OCI-LY3 (cell line): ENCODE data around the gene MAPK8IP2.

Experiments used
- H2AFZ ChIP-seq: fragments of 200-600, 300-600 bp; shearing (Covaris generic); 2 replicates; pipeline ENCODE4 v1.6.0; 2014; ENCODE audit warnings: antibody characterized with exemption, low read depth, low read length
- H3K27ac ChIP-seq: fragments of 200-600, 300-600 bp; sonication (generic); 2 replicates; pipeline ENCODE4 v1.5.1; 2014; ENCODE audit warnings: mild to moderate bottlenecking, low read length, moderate library complexity, mixed read lengths
- H3K27me3 ChIP-seq: fragments of 200-600, 300-600 bp; sonication (generic); 2 replicates; pipeline ENCODE4 v1.6.1; 2014; ENCODE audit warnings: low read depth, low read length, mixed read lengths
- H3K36me3 ChIP-seq: fragments of 200-600, 300-600 bp; sonication (generic); replicated peaks from 2 replicates; pipeline ENCODE3; 2014; ENCODE audit warnings: low read depth, low read length, mixed read lengths
- H3K4me1 ChIP-seq: fragments of 300-600, 200-600 bp; sonication (generic); 2 replicates; pipeline ENCODE4 v1.6.1; 2014; ENCODE audit warnings: low read length, mixed read lengths
- H3K4me2 ChIP-seq: fragments of 200-600, 300-600 bp; sonication (generic); 2 replicates; pipeline ENCODE4 v1.6.1; 2014; ENCODE audit warnings: low read length, mixed read lengths
- H3K4me3 ChIP-seq: fragments of 300-600, 200-600 bp; sonication (generic); 2 replicates; pipeline ENCODE4 v1.5.1; 2014; ENCODE audit warnings: antibody characterized with exemption, mild to moderate bottlenecking, low read length, moderate library complexity
- H3K79me2 ChIP-seq: fragments of 300-600, 200-600 bp; shearing (Covaris generic); 2 replicates; pipeline ENCODE4 v1.6.1; 2014; ENCODE audit warnings: mild to moderate bottlenecking, low read length, mixed read lengths
- H3K9ac ChIP-seq: fragments of 300-600, 200-600 bp; shearing (Covaris generic); 2 replicates; pipeline ENCODE4 v1.6.0; 2014; ENCODE audit warnings: mild to moderate bottlenecking, low read length, moderate library complexity
- H3K9me3 ChIP-seq: fragments of 200-600, 300-600 bp; shearing (Covaris generic); 2 replicates; pipeline ENCODE4 v1.6.1; 2014; ENCODE audit warnings: low read length, mixed read lengths; ENCODE audit not compliant: insufficient read depth
- H4K20me1 ChIP-seq: fragments of 200-600, 300-600 bp; sonication (generic); 2 replicates; pipeline ENCODE4 v1.6.1; 2016; ENCODE audit warnings: low read length, mixed read lengths; ENCODE audit not compliant: insufficient read depth
- EZH2phosphoT487 ChIP-seq: fragments of 200-600 bp; shearing (Covaris generic); IDR thresholded peaks from 2 replicates; pipeline ENCODE4 v1.6.1; 2018; ENCODE audit warnings: antibody characterized with exemption, mixed run types, low read depth
- TF ChIP-seq, protein P1 (sequence below): fragments of 200-600, 300-600 bp; sonication (generic); IDR thresholded peaks from 2 replicates; pipeline ENCODE4 v1.5.1; 2014; ENCODE audit warnings: antibody characterized with exemption, low read length, low read depth

MAPK8IP2 gene

DNA sequence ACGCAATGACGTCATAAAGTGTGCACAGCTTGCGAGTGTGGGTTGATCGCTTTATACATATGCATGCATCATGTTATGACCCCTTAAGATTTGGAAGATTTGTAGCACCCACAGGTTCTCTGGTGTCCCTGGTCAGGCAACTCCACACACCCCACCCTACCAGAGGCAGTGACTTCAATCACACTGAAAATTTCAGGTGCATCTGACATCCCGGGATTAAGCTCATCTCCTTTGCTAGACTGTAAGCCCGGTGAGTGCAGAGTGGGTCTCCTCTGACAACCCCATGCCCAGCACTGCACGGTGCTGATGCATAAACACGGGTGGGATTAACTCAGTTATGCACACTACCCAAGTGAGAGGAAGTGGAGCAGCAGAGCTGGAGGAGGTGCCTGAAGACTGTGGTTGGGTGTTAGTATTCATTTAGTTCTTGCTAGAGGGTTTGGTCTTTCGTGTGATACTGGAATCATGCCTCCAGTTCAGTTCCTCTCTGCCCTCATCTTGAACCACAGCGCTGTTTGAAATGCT lies 20.8 kb downstream of the MAPK8IP2 start:
- peak overlapping the region; percentile 100 for H3K4me2 ChIP-seq
- peak overlapping the region; percentile 88 for H3K9ac ChIP-seq
- peaks cover 23% of the 10 kb centered on the region for H3K4me1 ChIP-seq
- H3K9me3 ChIP-seq = no peaks in the 10 kb centered on the region
- H3K27me3 ChIP-seq = no peaks in the 10 kb centered on the region
- H3K36me3 ChIP-seq = no peaks in the 10 kb centered on the region
- no peaks in the 10 kb centered on the region for H3K79me2 ChIP-seq
- peak overlapping the region; percentile 92 for H3K27ac ChIP-seq
- H3K4me3 ChIP-seq = peak overlapping the region; percentile 78
- no peak for TF ChIP-seq EZH2phosphoT487
- TF ChIP-seq, protein P1, sequence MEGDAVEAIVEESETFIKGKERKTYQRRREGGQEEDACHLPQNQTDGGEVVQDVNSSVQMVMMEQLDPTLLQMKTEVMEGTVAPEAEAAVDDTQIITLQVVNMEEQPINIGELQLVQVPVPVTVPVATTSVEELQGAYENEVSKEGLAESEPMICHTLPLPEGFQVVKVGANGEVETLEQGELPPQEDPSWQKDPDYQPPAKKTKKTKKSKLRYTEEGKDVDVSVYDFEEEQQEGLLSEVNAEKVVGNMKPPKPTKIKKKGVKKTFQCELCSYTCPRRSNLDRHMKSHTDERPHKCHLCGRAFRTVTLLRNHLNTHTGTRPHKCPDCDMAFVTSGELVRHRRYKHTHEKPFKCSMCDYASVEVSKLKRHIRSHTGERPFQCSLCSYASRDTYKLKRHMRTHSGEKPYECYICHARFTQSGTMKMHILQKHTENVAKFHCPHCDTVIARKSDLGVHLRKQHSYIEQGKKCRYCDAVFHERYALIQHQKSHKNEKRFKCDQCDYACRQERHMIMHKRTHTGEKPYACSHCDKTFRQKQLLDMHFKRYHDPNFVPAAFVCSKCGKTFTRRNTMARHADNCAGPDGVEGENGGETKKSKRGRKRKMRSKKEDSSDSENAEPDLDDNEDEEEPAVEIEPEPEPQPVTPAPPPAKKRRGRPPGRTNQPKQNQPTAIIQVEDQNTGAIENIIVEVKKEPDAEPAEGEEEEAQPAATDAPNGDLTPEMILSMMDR = no peak
- H2AFZ ChIP-seq = peak overlapping the region; percentile 87; the same call in 1 of the 2 replicates
- no peaks in the 10 kb centered on the region for H4K20me1 ChIP-seq

DNA sequence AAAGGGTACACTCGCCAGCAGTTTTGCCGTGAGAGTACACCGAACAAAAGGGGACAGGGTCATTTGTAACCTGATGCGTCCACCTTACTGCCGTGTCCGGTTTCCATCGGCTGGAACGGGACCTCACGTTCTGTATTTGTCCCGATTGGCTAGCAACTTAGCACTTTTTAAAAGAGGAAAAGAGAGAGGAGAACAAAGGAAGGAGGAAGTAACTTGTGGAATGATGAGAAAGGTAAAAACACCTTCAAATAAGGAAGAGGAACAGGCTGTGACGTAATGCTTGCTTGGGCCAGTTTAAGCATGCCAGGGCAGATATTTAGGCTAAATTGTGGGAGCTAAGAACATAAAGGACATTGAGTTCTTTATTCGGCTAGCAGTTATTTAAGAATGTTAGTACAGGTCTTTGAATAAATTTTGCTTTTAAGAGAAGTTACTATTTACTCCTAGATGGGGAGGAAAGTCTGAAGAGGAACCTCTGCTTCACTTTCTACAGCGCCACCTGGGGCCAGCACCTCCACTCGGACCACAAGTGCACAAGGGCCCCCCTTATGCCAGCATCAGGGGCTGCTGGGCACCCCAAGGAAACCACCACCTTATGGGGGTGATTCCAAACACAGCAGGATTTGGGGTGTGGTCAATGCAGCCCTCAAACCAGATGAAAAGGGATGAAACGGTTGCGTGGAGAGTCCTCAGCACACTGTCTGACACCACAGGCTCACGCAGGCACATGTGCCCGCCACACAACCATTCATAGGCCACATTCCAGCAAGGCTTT lies 21.5 kb downstream of the MAPK8IP2 start:
- H3K79me2 ChIP-seq = no peaks in the 10 kb centered on the region
- H2AFZ ChIP-seq = peak overlapping the region; percentile 87; the same call in 1 of the 2 replicates
- no peaks in the 10 kb centered on the region for H3K27me3 ChIP-seq
- H3K9ac ChIP-seq = peak overlapping the region; percentile 88
- H3K4me3 ChIP-seq = peak overlapping the region; percentile 78
- TF ChIP-seq, protein P1 = peak; percentile 63
- no peak for TF ChIP-seq EZH2phosphoT487
- H3K4me1 ChIP-seq = peaks cover 23% of the 10 kb centered on the region
- H3K27ac ChIP-seq = peak overlapping the region; percentile 92
- H3K4me2 ChIP-seq = peak overlapping the region; percentile 100
- H4K20me1 ChIP-seq = no peaks in the 10 kb centered on the region
- H3K36me3 ChIP-seq = no peaks in the 10 kb centered on the region
- no peaks in the 10 kb centered on the region for H3K9me3 ChIP-seq

DNA sequence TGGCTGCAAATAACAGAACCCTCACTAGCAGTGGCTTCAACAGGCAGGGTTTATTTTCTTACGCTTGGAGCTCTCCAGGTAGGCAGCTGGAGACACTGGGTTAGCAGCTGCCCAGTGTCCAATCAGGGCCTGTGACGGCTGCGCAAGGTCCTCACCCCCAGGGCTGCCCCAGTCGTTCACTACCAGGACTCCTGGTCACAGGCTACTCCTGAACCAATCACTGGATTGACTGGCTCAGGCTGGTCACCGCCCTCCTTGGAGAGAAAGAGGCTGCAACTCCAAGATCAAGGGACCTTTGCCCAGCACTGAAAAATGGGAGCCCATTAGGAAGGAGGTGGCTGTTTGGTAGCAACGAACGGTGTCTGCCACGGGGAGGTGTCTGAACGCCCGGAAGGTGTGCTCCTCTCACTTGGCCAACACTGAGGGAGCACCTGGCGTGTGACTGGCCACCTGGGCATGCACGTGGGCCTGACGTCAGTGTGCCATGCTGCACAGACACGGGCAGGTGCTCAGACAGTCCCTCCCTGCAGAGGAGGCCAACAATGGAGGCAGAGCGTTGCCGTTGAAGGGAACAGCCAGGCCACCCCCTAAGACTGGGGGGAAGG lies 22.2 kb downstream of the MAPK8IP2 start:
- H3K9me3 ChIP-seq = no peaks in the 10 kb centered on the region
- H3K4me1 ChIP-seq = peaks cover 23% of the 10 kb centered on the region
- H2AFZ ChIP-seq = no peak overlapping the region
- peak overlapping the region; percentile 92 for H3K27ac ChIP-seq
- H3K4me3 ChIP-seq = peak overlapping the region; percentile 78
- H3K4me2 ChIP-seq = peak overlapping the region; percentile 100
- peak overlapping the region; percentile 88; the same call in 1 of the 2 replicates for H3K9ac ChIP-seq
- TF ChIP-seq, protein P1 = no peak
- no peaks in the 10 kb centered on the region for H3K27me3 ChIP-seq
- no peaks in the 10 kb centered on the region for H3K79me2 ChIP-seq
- H4K20me1 ChIP-seq = no peaks in the 10 kb centered on the region
- H3K36me3 ChIP-seq = no peaks in the 10 kb centered on the region
